Stimulated activated CD4-positive, alpha-beta T cell treated with anti-CD3 and anti-CD28 coated beads, Interleukin-4, amount 100 ng/mL, for 48 hours (primary cell): ENCODE results near the gene ZNF124.
"Not testable (repeated sequence)": the region's sequence is repeated elsewhere in the genome, so short reads cannot be mapped to it uniquely, and the experiment has no call there.

Experiments used
- DNase-seq, 2 donors: peaks; one replicate each; pipeline ENCODE4 v3.0.0-alpha.2; 2020; ENCODE audit warnings: low read depth in 2 of 2

Gene ZNF124

GRCh38 chr1:247172996-247173395, 1.2 kb upstream of the ZNF124 start:
- DNase-seq = no peak

GRCh38 chr1:247171443-247171842, 377 bp downstream of the ZNF124 start:
- not testable (repeated sequence) for DNase-seq

- DNase-seq = no peak
Measured at GRCh38 chr1:247165674-247166073, 6.1 kb downstream of the ZNF124 start.

GRCh38 chr1:247164694-247165093, 7.1 kb downstream of the ZNF124 start:
- DNase-seq = no peak

GRCh38 chr1:247156787-247157232, 15.0 kb downstream of the ZNF124 start:
- no peak for DNase-seq

GRCh38 chr1:247147781-247148180, 24.0 kb downstream of the ZNF124 start:
- DNase-seq = no peak

GRCh38 chr1:247147120-247147519, 24.7 kb downstream of the ZNF124 start:
- not testable (repeated sequence) for DNase-seq

- DNase-seq = no peak
Measured at GRCh38 chr1:247146671-247147070, 25.1 kb downstream of the ZNF124 start.

- no peak for DNase-seq
Measured at GRCh38 chr1:247145279-247145678, 26.5 kb downstream of the ZNF124 start.

- DNase-seq = not testable (repeated sequence)
Measured at GRCh38 chr1:247139557-247139956, 32.3 kb downstream of the ZNF124 start.

GRCh38 chr1:247131236-247131635, 40.6 kb downstream of the ZNF124 start:
- no peak for DNase-seq

- DNase-seq = not testable (repeated sequence)
Measured at GRCh38 chr1:247127519-247128282, 44.1 kb downstream of the ZNF124 start.

GRCh38 chr1:247126601-247127000, 45.2 kb downstream of the ZNF124 start:
- not testable (repeated sequence) for DNase-seq

- DNase-seq = not testable (repeated sequence)
Measured at GRCh38 chr1:247126166-247126565, 45.7 kb downstream of the ZNF124 start.

- no peak for DNase-seq
Measured at GRCh38 chr1:247121382-247121781, 50.4 kb downstream of the ZNF124 start.

GRCh38 chr1:247120408-247120668, 51.5 kb downstream of the ZNF124 start:
- DNase-seq = not testable (repeated sequence)

GRCh38 chr1:247119600-247120407, 52.0 kb downstream of the ZNF124 start:
- DNase-seq = no peak

GRCh38 chr1:247118946-247119446, 52.8 kb downstream of the ZNF124 start:
- DNase-seq = peak in 1 of 2 donors; percentile 26

GRCh38 chr1:247115545-247115944, 56.3 kb downstream of the ZNF124 start:
- no peak for DNase-seq

- DNase-seq = no peak
Measured at GRCh38 chr1:247115141-247115510, 56.7 kb downstream of the ZNF124 start.

- DNase-seq = no peak
Measured at GRCh38 chr1:247114351-247115140, 57.3 kb downstream of the ZNF124 start.

GRCh38 chr1:247113733-247114271, 58.0 kb downstream of the ZNF124 start:
- DNase-seq = no peak
